ENCODE results near the gene RBM6. TPM values are rescaled to one million over a fixed set of nuclear protein-coding genes. Genes with fewer than 3 reads are reported as not detected.

RBM6 gene
- total and polyA plus RNA-seq, 2 of the 4 experiments (the other 2 are of a cell fraction): 38.5 to 64.6 TPM

GRCh38 chr3:49940667-49941249 lies 808 bp downstream of the RBM6 start (continued):
- TF ChIP-seq RFX5 (IDR thresholded peaks at IDR 0.05; ENCODE audit: low read depth, low read length): no peak

- Histone ChIP-seq H2AK9ac (replicated peaks; ENCODE audit: low read depth, low read length, poor library complexity) (no peak overlapping the region), H2BK5ac (ENCODE audit: low read depth, low read length, poor library complexity, severe bottlenecking) (no peak overlapping the region), H3K4me2 (ENCODE audit: low read depth, low read length) (no peak overlapping the region), H3K4me3 (ENCODE audit: insufficient read depth, low read depth, low read length) (no peak overlapping the region), H3K56ac (ENCODE audit: extremely low read depth, insufficient read depth, low read length) (no peak overlapping the region), H2BK120ac (ENCODE audit: low read depth, low read length) (no peak overlapping the region), H3K9me1 (ENCODE audit: insufficient read depth, low read length) (peaks cover 7% of the 10 kb centered on the region), H2BK20ac (ENCODE audit: low read depth, low read length) (no peak overlapping the region), H3K79me1 (ENCODE audit: low read depth in 1 of 2, low read length in 2 of 2) (peaks cover 4 to 36% of the 10 kb centered on the region in 2 experiments; a peak in 2 of 4 replicates), H3K9me3 (ENCODE audit: control insufficient read depth, insufficient read depth, low read length) (no peaks in the 10 kb centered on the region), H2BK15ac (ENCODE audit: low read depth, low read length) (no peak overlapping the region), H3K23ac (ENCODE audit: low read depth, low read length) (no peak overlapping the region), H3K4me1 (ENCODE audit: control insufficient read depth, insufficient read depth, low read length) (peaks cover 4% of the 10 kb centered on the region; the same call in 1 of the 2 replicates), H4K5ac (ENCODE audit: low read depth, low read length) (no peak overlapping the region), H4K8ac (ENCODE audit: low read depth in 2 of 2, low read length in 2 of 2) (no peak overlapping the region), H3K27ac (ENCODE audit: insufficient read depth, low read length) (no peak overlapping the region), H3K27me3 (ENCODE audit: control insufficient read depth, insufficient read depth, low read length) (no peaks in the 10 kb centered on the region), H3K36me3 (ENCODE audit: control insufficient read depth, insufficient read depth, low read length) (no peaks in the 10 kb centered on the region; the same call in 1 of the 2 replicates), H4K20me1 (ENCODE audit: insufficient read depth, low read length) (peaks cover 52% of the 10 kb centered on the region), H3K14ac (replicated peaks; ENCODE audit: low read depth, low read length) (no peak overlapping the region), H4K91ac (ENCODE audit: insufficient read depth, low read depth, low read length) (no peak overlapping the region), H2AK5ac (ENCODE audit: low read depth, low read length) (no peak overlapping the region), H3K18ac (ENCODE audit: low read depth, low read length) (no peak overlapping the region), H3K9ac (ENCODE audit: low read depth, low read length) (no peak overlapping the region), H2AFZ (replicated peaks; ENCODE audit: low read length, poor library complexity) (no peak overlapping the region), H3K4ac (ENCODE audit: low read depth, low read length) (no peak overlapping the region)
- DNase-seq (no peak), ATAC-seq (ENCODE audit: low read depth) (no peak)
- in situ Hi-C loops (cut with MboI; ENCODE audit: low sequenced_read_pairs): no loop called here
- dilution Hi-C loops (cut with HindIII; ENCODE audit: low sequenced_read_pairs, unreplicated experiment): no loop called here
- ChIA-PET CTCF (no interaction called here), POLR2A (ENCODE audit: unreplicated experiment) (no interaction called here)
- WGBS, 2 experiments (ENCODE audit: extremely low coverage in 2 of 2, insufficient read length in 1 of 2): 100% methylated on average over 1 of the region's 2 CpGs; no CpG with 5 or more reads in 1 of the 2 experiments
- no peak for TF ChIP-seq NFE2L2 (IDR thresholded peaks at IDR 0.05; ENCODE audit: low read depth, low read length)
- TF ChIP-seq FOS (IDR thresholded peaks at IDR 0.05; ENCODE audit: low read depth, low read length): no peak
- TF ChIP-seq CTCF (conservative IDR thresholded peaks at IDR 0.05; ENCODE audit: low read depth, low read length): no peak
- no peak for TF ChIP-seq RFX5 (IDR thresholded peaks at IDR 0.05; ENCODE audit: low read depth, low read length)
- TF ChIP-seq ELK1 (IDR thresholded peaks at IDR 0.05; ENCODE audit: borderline replicate concordance, low read depth, low read length): no peak
- no peak for TF ChIP-seq MAFK (IDR thresholded peaks at IDR 0.05; ENCODE audit: low read depth, low read length)
- TF ChIP-seq MAZ (IDR thresholded peaks at IDR 0.05; ENCODE audit: borderline replicate concordance, low read depth, low read length): no peak
- no peak for TF ChIP-seq CEBPB (IDR thresholded peaks at IDR 0.05; ENCODE audit: low read depth, low read length)
- TF ChIP-seq USF2 (IDR thresholded peaks at IDR 0.05; ENCODE audit: low read depth, low read length): no peak
- no peak for TF ChIP-seq RAD21 (IDR thresholded peaks at IDR 0.05; ENCODE audit: low read length)
- TF ChIP-seq RCOR1 (IDR thresholded peaks at IDR 0.05; ENCODE audit: insufficient replicate concordance, low read length): no peak
- TF ChIP-seq POLR2A (IDR thresholded peaks at IDR 0.05; ENCODE audit: low read depth, low read length): no peak
- BruUV-seq (replicated peaks): no TSS peak
- intact Hi-C loops (cut with micrococcal nuclease): loop anchor here (5.0 kb wide), 1 partner anchor 145 kb away; the partner anchor contains the start of gene RBM5
Observed at GRCh38 chr3:49942651-49943050, 2.7 kb downstream of the RBM6 start.
